GM19372 (cell line): ENCODE results near the gene KIF1C.
"Not testable (repeated sequence)": the region's sequence is repeated elsewhere in the genome, so short reads cannot be mapped to it uniquely, and the experiment has no call there.

Experiments
- ATAC-seq: cut with Tn5 transposase; IDR thresholded peaks from one replicate; pipeline ENCODE4 v1.9.1; 2021; ENCODE audit warnings: mild to moderate bottlenecking, low read depth, moderate library complexity; ENCODE audit not compliant: unreplicated experiment

KIF1C gene

DNA sequence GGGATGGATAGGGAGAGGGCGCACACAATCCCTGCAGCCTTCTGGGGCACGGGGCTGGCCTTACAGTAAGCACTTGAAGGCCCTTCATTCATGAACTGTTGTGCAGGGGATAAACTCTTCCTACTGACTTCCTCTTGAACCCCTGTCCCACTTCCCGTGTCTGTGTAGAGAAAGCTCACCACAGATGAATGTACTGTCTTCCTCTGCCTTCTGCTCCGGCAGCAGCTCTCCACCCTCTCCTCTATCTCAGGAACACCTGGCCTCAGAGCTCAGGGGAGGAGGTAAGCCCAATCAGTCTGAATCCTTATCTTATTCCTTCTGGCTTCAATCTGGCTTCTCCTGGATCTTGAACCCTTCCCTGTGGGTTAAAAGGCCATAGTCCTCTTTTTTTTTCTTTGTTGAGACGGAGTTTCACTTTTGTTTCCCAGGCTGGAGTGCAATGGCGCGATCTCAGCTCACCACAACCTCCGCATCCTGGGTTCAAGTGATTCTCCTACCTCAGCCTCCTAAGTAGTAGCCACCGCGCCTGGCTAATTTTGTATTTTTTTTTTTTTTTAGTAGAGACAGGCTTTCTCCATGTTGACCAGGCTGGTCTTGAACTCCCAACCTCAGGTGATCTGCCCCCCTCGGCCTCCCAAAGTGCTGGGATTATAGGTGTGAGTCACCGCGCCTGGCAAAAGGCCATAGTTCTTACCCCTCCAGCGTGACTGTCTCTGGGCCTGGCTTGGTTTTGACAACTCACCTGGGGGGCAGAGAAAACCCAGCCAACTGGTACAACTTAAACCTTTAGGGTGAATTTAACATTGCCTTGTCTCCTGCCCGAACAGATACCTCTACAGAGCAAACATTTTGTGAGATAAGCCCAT is 44.6 kb downstream of the KIF1C start:
- ATAC-seq = no peak

DNA sequence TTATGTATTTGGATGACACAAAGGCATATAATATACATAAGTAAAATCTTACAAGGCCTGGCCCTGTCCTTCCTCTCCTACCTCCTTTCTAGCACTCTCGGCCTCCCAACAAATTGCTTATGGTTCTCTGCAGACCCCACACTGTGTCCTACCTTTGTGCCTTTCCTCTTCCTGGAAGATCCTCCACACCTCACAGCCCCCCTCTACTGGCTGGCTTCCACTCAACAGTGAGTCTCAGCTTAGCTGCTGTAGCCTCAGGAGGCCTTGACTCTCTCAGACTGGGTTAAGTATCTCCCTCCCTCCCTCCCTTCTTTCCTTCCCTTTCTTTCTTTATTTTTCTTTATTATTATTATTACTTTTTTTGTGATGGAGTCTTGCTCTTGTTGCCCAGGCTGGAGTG is 45.8 kb downstream of the KIF1C start:
- ATAC-seq = no peak

GRCh38 chr17:5044630-5045029 is 46.9 kb downstream of the KIF1C start:
- no peak for ATAC-seq

GRCh38 chr17:5045496-5045895 is 47.7 kb downstream of the KIF1C start:
- ATAC-seq = no peak

- ATAC-seq = no peak
These were observed 49.7 kb downstream of the KIF1C start for GRCh38 chr17:5047446-5047845.

- ATAC-seq = no peak
These were observed 51.6 kb downstream of the KIF1C start for GRCh38 chr17:5049314-5049841.

DNA sequence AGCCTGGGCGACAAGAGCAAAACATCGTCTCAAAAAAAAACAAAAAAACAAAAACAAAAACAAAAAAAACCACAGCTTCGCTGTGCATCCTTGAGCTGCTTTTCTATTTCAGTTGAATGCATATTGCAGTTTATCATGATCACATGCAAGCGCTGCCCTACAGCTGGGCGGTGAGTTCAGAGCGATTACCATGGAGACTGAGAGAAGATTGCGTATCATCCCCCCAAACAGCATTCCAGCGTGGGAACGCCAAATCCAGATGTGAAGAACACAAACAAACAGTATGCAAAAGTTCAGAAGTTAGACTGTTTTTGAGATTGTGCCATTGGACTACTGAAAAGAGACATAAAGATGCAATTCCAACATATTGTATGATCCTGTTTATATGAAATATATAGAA is 52.5 kb downstream of the KIF1C start:
- no peak for ATAC-seq

- ATAC-seq = no peak
These were observed 57.8 kb downstream of the KIF1C start for GRCh38 chr17:5055543-5055942.

DNA sequence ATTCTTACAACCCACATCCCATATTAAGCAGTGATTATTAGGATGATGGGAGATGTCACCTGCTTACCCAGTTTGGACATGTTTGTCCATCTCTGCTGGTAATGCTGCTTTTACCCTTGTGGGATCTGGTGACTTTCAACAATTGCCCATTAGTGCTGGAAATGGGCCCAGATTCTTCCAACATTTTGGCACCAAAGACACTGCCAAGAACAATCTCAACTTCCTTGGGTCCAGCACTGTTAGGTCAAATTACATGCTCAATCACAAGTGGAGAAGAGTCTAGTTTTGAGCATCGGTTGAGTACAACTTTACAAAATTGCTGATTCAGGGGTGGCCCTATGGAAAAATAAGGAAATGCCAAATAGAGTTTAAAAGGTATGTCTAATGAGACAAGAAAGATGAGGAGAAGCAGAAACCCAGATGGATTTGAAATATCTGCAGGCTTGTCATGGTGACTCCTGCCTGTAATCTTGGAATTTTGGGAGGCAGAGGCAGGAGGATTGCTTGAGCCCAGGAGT is 67.5 kb downstream of the KIF1C start:
- ATAC-seq = no peak

- ATAC-seq = no peak
These were observed 70.5 kb downstream of the KIF1C start for GRCh38 chr17:5068236-5068635.

GRCh38 chr17:5069724-5070123 is 72.0 kb downstream of the KIF1C start:
- no peak for ATAC-seq

DNA sequence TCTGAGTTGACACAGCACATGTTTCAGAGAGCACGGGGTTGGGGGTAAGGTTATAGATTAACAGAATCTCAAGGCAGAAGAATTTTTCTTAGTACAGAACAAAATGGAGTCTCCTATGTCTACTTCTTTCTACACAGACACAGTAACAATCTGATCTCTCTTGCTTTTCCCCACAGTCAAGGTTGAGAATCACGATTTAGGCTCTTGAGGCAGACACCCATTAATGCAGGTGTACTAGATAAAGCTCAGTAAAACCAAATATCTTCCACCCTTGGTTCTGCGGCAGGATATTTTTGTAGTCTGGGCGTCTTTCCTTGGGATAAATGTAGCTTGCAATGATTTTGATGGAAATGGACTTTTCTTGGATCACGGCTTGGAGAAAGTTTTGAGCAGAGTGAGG is 77.7 kb downstream of the KIF1C start:
- not testable (repeated sequence) for ATAC-seq

DNA sequence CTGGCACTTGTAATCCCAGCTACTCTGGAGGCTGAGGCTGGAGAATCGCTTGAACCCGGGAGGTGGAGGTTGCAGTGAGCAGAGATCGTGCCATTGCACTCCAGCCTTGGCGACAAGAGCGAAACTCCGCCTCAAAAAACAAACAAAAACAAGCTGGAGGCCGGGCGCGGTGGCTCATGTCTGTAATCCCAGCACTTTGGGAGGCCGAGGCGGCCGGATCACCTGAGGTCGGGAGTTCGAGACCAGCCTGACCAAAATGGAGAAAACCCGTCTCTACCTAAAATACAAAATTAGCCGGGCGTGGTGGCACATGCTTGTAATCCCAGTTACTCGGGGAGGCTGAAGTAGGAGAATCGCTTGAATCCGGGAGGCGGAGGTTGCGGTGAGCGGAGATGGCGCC is 79.5 kb downstream of the KIF1C start:
- not testable (repeated sequence) for ATAC-seq

- ATAC-seq = no peak
These were observed 80.0 kb downstream of the KIF1C start for GRCh38 chr17:5077781-5078105.
